GM23338 (cell line): ENCODE data around the gene RAMP3. TPM values are rescaled to one million over a fixed set of nuclear protein-coding genes. Genes with fewer than 3 reads are reported as not detected.

ENCODE experiments used
- ATAC-seq: fragments of 200-7000 bp; cut with Tn5 transposase; 3 replicates; pipeline ENCODE4 v1.9.1; 2020
- DNase-seq: peaks from one replicate; pipeline ENCODE4 v3.0.0-alpha.2; 2015; ENCODE audit warnings: low spot score
- H2AFZ ChIP-seq: fragments of 200-600 bp; sonication (generic); 2 replicates; pipeline ENCODE4 v1.8.0; 2016; ENCODE audit warnings: antibody characterized with exemption, mild to moderate bottlenecking, moderate library complexity
- H3F3A ChIP-seq: fragments of 200-600 bp; sonication (generic); replicated peaks from 2 replicates; pipeline ENCODE4 v1.8.0; 2017; ENCODE audit warnings: antibody characterized with exemption, mixed run types, low read depth
- H3K27ac ChIP-seq: fragments of 200-600 bp; sonication (generic); 2 replicates; pipeline ENCODE4 v1.6.1; 2016; ENCODE audit warnings: low read depth
- H3K27me3 ChIP-seq: fragments of 200-600 bp; sonication (generic); 2 replicates; pipeline ENCODE4 v1.8.0; 2016; ENCODE audit warnings: mild to moderate bottlenecking, mixed run types, moderate library complexity; ENCODE audit not compliant: insufficient read depth
- H3K36me3 ChIP-seq: fragments of 200-600 bp; sonication (generic); 2 replicates; pipeline ENCODE4 v1.8.0; 2016; ENCODE audit warnings: mild to moderate bottlenecking; ENCODE audit not compliant: insufficient read depth
- H3K4me1 ChIP-seq: fragments of 200-600 bp; sonication (generic); 2 replicates; pipeline ENCODE4 v1.8.0; 2016; ENCODE audit warnings: mild to moderate bottlenecking, moderate library complexity; ENCODE audit not compliant: insufficient read depth
- H3K4me2 ChIP-seq: fragments of 200-600 bp; sonication (generic); 2 replicates; pipeline ENCODE4 v1.7.1; 2017; ENCODE audit warnings: mixed run types
- H3K4me3 ChIP-seq: fragments of 200-600 bp; sonication (generic); 2 replicates; pipeline ENCODE4 v1.6.1; 2016; ENCODE audit warnings: mixed run types
- H3K79me2 ChIP-seq: fragments of 200-600 bp; sonication (generic); replicated peaks from 2 replicates; pipeline ENCODE4 v1.8.0; 2017; ENCODE audit warnings: mild to moderate bottlenecking; ENCODE audit not compliant: insufficient read depth
- H3K9me2 ChIP-seq: fragments of 200-600 bp; sonication (generic); 2 replicates; pipeline ENCODE4 v1.8.0; 2017; ENCODE audit not compliant: insufficient read depth
- H4K20me1 ChIP-seq: fragments of 200-600 bp; sonication (generic); replicated peaks from 2 replicates; pipeline ENCODE4 v1.8.0; 2017; ENCODE audit warnings: mild to moderate bottlenecking; ENCODE audit not compliant: insufficient read depth
- H3K27ac Mint-ChIP-seq: 2 replicates; pipeline ENCODE4 v1.8.0; 2020; ENCODE audit warnings: inconsistent platforms, mild to moderate bottlenecking, moderate library complexity, mixed read lengths
- H3K27me3 Mint-ChIP-seq: 3 replicates; pipeline ENCODE4 v1.8.0; 2022; ENCODE audit warnings: low read depth, mild to moderate bottlenecking, moderate library complexity, mixed read lengths, inconsistent platforms; ENCODE audit not compliant: insufficient read depth, poor library complexity
- H3K36me3 Mint-ChIP-seq: 3 replicates; pipeline ENCODE4 v1.8.0; 2021; ENCODE audit warnings: low read depth, mild to moderate bottlenecking, inconsistent platforms, moderate library complexity, mixed read lengths
- H3K4me1 Mint-ChIP-seq: 3 replicates; pipeline ENCODE4 v1.8.0; 2020; ENCODE audit warnings: mild to moderate bottlenecking, inconsistent platforms, mixed read lengths
- H3K4me3 Mint-ChIP-seq: 3 replicates; pipeline ENCODE4 v1.8.0; 2021; ENCODE audit warnings: moderate library complexity, mild to moderate bottlenecking, inconsistent platforms, mixed read lengths
- H3K9me3 Mint-ChIP-seq: 3 replicates; pipeline ENCODE4 v1.8.0; 2020; ENCODE audit warnings: moderate library complexity, mild to moderate bottlenecking, inconsistent platforms, mixed read lengths
- CREB1 ChIP-seq: fragments of 250-450 bp; sonication (Bioruptor Pico); IDR thresholded peaks from 2 replicates; pipeline ENCODE4 v1.5.0; 2020; ENCODE audit warnings: low read depth, mild to moderate bottlenecking, moderate library complexity
- CTCF ChIP-seq, 2 experiments: fragments of 200-600 bp in 1 of 2; sonication (generic) in 1 of 2; conservative IDR thresholded peaks; 2 replicates each; pipeline versions ENCODE4 v1.5.1 to v1.6.1; 2016 to 2017; ENCODE audit warnings: antibody characterized with exemption in 2 of 2, low read depth in 2 of 2, mild to moderate bottlenecking in 2 of 2, moderate library complexity in 1 of 2
- ETS1 ChIP-seq: IDR thresholded peaks from 2 replicates; pipeline ENCODE4 v1.6.1; 2016; ENCODE audit warnings: antibody characterized with exemption
- EZH2 ChIP-seq: fragments of 200-600 bp; sonication (generic); IDR thresholded peaks from one replicate; pipeline ENCODE4 v1.8.0; 2017; ENCODE audit warnings: antibody characterized with exemption, mild to moderate bottlenecking, low read depth; ENCODE audit not compliant: unreplicated experiment
- EZH2phosphoT487 ChIP-seq: fragments of 200-600 bp; sonication (generic); IDR thresholded peaks from one replicate; pipeline ENCODE4 v1.8.1; 2018; ENCODE audit warnings: antibody characterized with exemption; ENCODE audit not compliant: unreplicated experiment
- JUNB ChIP-seq: IDR thresholded peaks from one replicate; pipeline ENCODE4 v1.6.1; 2016; ENCODE audit warnings: antibody characterized with exemption; ENCODE audit not compliant: unreplicated experiment
- NANOG ChIP-seq: IDR thresholded peaks from 2 replicates; pipeline ENCODE4 v1.6.1; 2016; ENCODE audit warnings: antibody characterized with exemption, borderline replicate concordance
- POLR2AphosphoS5 ChIP-seq: IDR thresholded peaks from 2 replicates; pipeline ENCODE4 v1.6.1; 2016; ENCODE audit warnings: antibody characterized with exemption, low read depth
- REST ChIP-seq: IDR thresholded peaks from one replicate; pipeline ENCODE4 v1.6.1; 2018; ENCODE audit warnings: antibody characterized with exemption; ENCODE audit not compliant: unreplicated experiment
- STAT1 ChIP-seq: IDR thresholded peaks from one replicate; pipeline ENCODE4 v1.6.1; 2016; ENCODE audit warnings: antibody characterized with exemption; ENCODE audit not compliant: unreplicated experiment
- ZNF114 ChIP-seq: fragments of 250-450 bp; sonication (Bioruptor Pico); IDR thresholded peaks from 2 replicates; pipeline ENCODE4 v1.5.0; 2020; ENCODE audit warnings: mild to moderate bottlenecking, moderate library complexity
- ZNF331 ChIP-seq: fragments of 250-450 bp; sonication (Bioruptor Pico); IDR thresholded peaks from 2 replicates; pipeline ENCODE4 v1.5.0; 2020; ENCODE audit warnings: low read depth, mild to moderate bottlenecking, moderate library complexity
- ZNF462 ChIP-seq: fragments of 250-450 bp; sonication (Bioruptor Pico); IDR thresholded peaks from 2 replicates; pipeline ENCODE4 v1.5.0; 2020; ENCODE audit warnings: mild to moderate bottlenecking, moderate library complexity
- polyA plus RNA-seq: library from polyadenylated mRNA; unstranded; fragments of >200 nt; fragmentation: Nextera tagmentation; extraction: Ambion mirVana; gene quantifications from 2 replicates; pipeline ENCODE4 v1.2.1, GENCODE V29; 2016
- total RNA-seq: library from RNA; depleted of rRNA; stranded (reverse); fragments of >200 nt; shearing (Covaris generic); gene quantifications from 2 replicates; pipeline ENCODE4 v1.2.3, GENCODE V29; 2014

RAMP3 gene
- total and polyA plus RNA-seq, 2 experiments from 2014 or later: 1.1 to 4.6 TPM

- Histone ChIP-seq H3K79me2 (no peaks in the 10 kb centered on the region), H3K27ac (no peak overlapping the region), H4K20me1 (no peaks in the 10 kb centered on the region; the same call in 1 of the 2 replicates), H3K36me3 (no peaks in the 10 kb centered on the region), H3F3A (no peaks in the 10 kb centered on the region), H3K4me3 (no peak overlapping the region), H3K4me1 (no peaks in the 10 kb centered on the region), H3K27me3 (no peaks in the 10 kb centered on the region), H3K9me2 (0 out of 2 replicates have a peak, but pooled peaks cover 3% of the 10 kb centered on the region), H2AFZ (no peak overlapping the region), H3K4me2 (no peak overlapping the region)
- Mint-ChIP-seq H3K4me1 (no peaks in the 10 kb centered on the region; the same call in 2 of the 3 replicates), H3K27me3 (peaks cover 6% of the 10 kb centered on the region), H3K36me3 (no peaks in the 10 kb centered on the region; the same call in 2 of the 3 replicates), H3K4me3 (no peak overlapping the region), H3K27ac (no peak overlapping the region), H3K9me3 (no peaks in the 10 kb centered on the region)
- TF ChIP-seq ETS1: no peak
- TF ChIP-seq JUNB: no peak
- TF ChIP-seq STAT1: no peak
- no peak for TF ChIP-seq NANOG
- no peak for TF ChIP-seq EZH2phosphoT487
- TF ChIP-seq CREB1: no peak
- no peak for TF ChIP-seq ZNF114 (CRISPR knock-in tag)
- no peak for TF ChIP-seq CTCF (conservative IDR thresholded peaks at IDR 0.05; ENCODE audit: low read depth in 2 of 2)
- no peak for TF ChIP-seq ZNF462 (CRISPR knock-in tag)
- no peak for TF ChIP-seq EZH2
- TF ChIP-seq POLR2AphosphoS5: no peak
- no peak for TF ChIP-seq ZNF331 (CRISPR knock-in tag)
- no peak for TF ChIP-seq REST
- DNase-seq: no peak
- ATAC-seq: no peak
These were observed 25.5 kb downstream of the RAMP3 start for GRCh38 chr7:45182856-45183710.
